ENCODE data around the gene TP63. TPM values are rescaled to one million over a fixed set of nuclear protein-coding genes. Genes with fewer than 3 reads are reported as not detected.

TP63 gene
- total and polyA plus RNA-seq, 8 donors: 0.45 to 2.7 (median 0.84) TPM

GRCh38 chr3:189909573-189909972, 278.4 kb downstream of the TP63 start:
- TF ChIP-seq CTCF (IDR thresholded peaks at IDR 0.05): no peak
- no peaks in the 10 kb centered on the region for H3K27me3 ChIP-seq
- no peaks in the 10 kb centered on the region for H3K36me3 ChIP-seq
- no peaks in the 10 kb centered on the region for H3K4me1 ChIP-seq
- ATAC-seq (no peak), DNase-seq (no peak)
- intact Hi-C loops (cut with DNase I): no loop called here
- H3K27ac ChIP-seq: no peak overlapping the region
- H3K4me3 ChIP-seq: no peak overlapping the region
- H3K9me3 ChIP-seq: no peaks in the 10 kb centered on the region

- Histone ChIP-seq H3K4me3 (no peak overlapping the region), H3K36me3 (no peaks in the 10 kb centered on the region), H3K4me1 (no peaks in the 10 kb centered on the region), H3K27ac (no peak overlapping the region), H3K9me3 (no peaks in the 10 kb centered on the region), H3K27me3 (no peaks in the 10 kb centered on the region)
- intact Hi-C loops (cut with DNase I): no loop called here
- TF ChIP-seq CTCF (IDR thresholded peaks at IDR 0.05): no peak
- DNase-seq (no peak), ATAC-seq (no peak)
These were observed 279.8 kb downstream of the TP63 start for GRCh38 chr3:189911001-189911400.

GRCh38 chr3:189914799-189915198, 283.6 kb downstream of the TP63 start:
- peak; percentile 62 for ATAC-seq
- Histone ChIP-seq H3K4me3 (no peak overlapping the region), H3K9me3 (no peaks in the 10 kb centered on the region), H3K27me3 (no peaks in the 10 kb centered on the region), H3K4me1 (no peaks in the 10 kb centered on the region), H3K27ac (no peak overlapping the region), H3K36me3 (no peaks in the 10 kb centered on the region)
- no peak for DNase-seq
- intact Hi-C loops (cut with DNase I): no loop called here
- no peak for TF ChIP-seq CTCF (IDR thresholded peaks at IDR 0.05)

- Histone ChIP-seq H3K4me1 (no peaks in the 10 kb centered on the region), H3K36me3 (no peaks in the 10 kb centered on the region), H3K27ac (no peak overlapping the region), H3K9me3 (peaks cover 0 to 4% of the 10 kb centered on the region in 2 donors), H3K4me3 (no peak overlapping the region), H3K27me3 (no peaks in the 10 kb centered on the region)
- ATAC-seq (no peak), DNase-seq (no peak)
- TF ChIP-seq CTCF (IDR thresholded peaks at IDR 0.05): no peak
- intact Hi-C loops (cut with DNase I): no loop called here
These were observed 290.6 kb downstream of the TP63 start for GRCh38 chr3:189921770-189922169.

GRCh38 chr3:189927975-189928895, 297.0 kb downstream of the TP63 start:
- DNase-seq: no peak
- H3K4me1 ChIP-seq: no peaks in the 10 kb centered on the region
- no peaks in the 10 kb centered on the region for H3K9me3 ChIP-seq
- H3K27ac ChIP-seq: no peak overlapping the region
- H3K36me3 ChIP-seq: no peaks in the 10 kb centered on the region
- no peak for ATAC-seq
- intact Hi-C loops (cut with DNase I): no loop called here
- H3K27me3 ChIP-seq: no peaks in the 10 kb centered on the region
- no peak overlapping the region for H3K4me3 ChIP-seq
- TF ChIP-seq CTCF (IDR thresholded peaks at IDR 0.05): no peak

Data from left lung (tissue), 10 donors.